ENCODE measurements around the gene TSPAN1. TPM values are rescaled to one million over a fixed set of nuclear protein-coding genes. Genes with fewer than 3 reads are reported as not detected.
"Not testable (repeated sequence)": the region's sequence is repeated elsewhere in the genome, so short reads cannot be mapped to it uniquely, and the experiment has no call there.

Gene TSPAN1
- total RNA-seq, 1 donor from 2014 or later: 5.3 TPM

GRCh38 chr1:46219551-46220520 lies 44.9 kb downstream of the TSPAN1 start:
- no peak for DNase-seq

- no peak for DNase-seq
Measured at GRCh38 chr1:46220808-46221207, 45.9 kb downstream of the TSPAN1 start.

DNA sequence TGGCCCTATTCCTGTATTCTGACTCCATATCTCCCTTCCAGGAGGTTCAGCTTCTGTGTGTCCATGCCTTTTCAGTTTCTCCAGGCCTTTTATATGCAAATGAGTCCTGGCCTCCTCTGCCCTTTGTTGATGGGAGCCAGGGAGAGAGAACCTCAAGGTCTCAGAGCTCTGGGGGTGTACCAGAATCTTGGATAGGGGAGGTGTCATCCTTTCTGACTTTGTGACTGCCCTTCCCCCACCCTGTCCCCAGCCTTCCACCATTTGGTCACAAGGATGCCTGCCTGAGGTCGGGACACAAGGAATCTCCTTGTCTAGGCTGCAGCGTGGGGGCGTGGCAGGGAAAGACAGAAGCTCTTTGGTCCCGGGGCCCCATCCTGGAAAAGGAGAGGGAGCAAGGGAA lies 46.9 kb downstream of the TSPAN1 start:
- DNase-seq: peak; percentile 30

DNA sequence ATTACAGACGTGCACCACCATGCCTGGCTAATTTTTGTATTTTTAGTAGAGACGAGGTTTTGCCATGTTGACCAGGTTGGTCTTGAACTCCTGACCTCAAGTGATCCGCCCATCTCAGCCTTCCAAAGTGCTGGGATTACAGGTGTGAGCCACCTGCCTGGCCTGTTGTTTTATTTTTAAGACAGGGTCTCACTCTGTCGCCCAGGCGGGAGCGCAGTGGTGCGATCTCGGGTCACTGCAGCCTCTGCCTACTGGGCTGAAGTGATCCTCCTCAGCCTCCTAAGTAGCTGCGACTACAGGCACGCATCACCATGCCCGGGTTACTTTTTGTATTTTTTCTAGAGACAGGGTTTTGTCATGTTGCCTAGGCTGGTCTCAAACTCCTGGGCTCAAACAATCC lies 48.2 kb downstream of the TSPAN1 start:
- DNase-seq: not testable (repeated sequence)

- DNase-seq: peak; percentile 90
Measured at GRCh38 chr1:46223472-46223943, 48.6 kb downstream of the TSPAN1 start.

GRCh38 chr1:46224966-46225365 lies 50.1 kb downstream of the TSPAN1 start:
- DNase-seq: no peak

DNA sequence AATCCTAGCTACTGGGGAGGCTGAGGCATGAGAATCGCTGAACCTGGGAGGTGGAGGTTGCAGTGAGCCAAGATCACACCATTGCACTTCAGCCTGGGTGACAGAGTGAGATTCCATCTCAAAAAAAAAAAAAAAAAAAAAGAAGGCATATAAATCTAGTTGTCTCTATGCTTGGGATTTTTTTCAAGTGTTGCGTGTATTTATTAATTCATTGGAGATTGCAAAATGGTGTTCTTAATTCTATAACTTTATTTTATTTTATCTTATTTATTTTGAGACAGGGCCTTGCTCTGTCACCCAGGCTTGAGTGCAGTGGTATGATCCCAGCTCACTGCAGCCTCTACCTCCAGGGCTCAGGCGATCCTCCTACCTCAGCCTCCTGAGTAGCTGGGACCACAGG lies 56.3 kb downstream of the TSPAN1 start:
- not testable (repeated sequence) for DNase-seq

Small RNA genes within 50 kb of the gene (small RNA-seq; reads per million reads assigned to genes)
- not detected for gene AL672043.1 (ENCODE audit: low replicate concordance)

Other genes with a start within 250 kb of the TSPAN1 start
- 21.5 TPM for gene PIK3R3, start 42.5 kb upstream of the TSPAN1 start, total RNA-seq
- gene P3R3URF, start 1.4 kb downstream of the TSPAN1 start, total RNA-seq: not detected
- 40.6 TPM for gene POMGNT1, start 23.3 kb downstream of the TSPAN1 start, total RNA-seq
- gene LURAP1, start 28.2 kb downstream of the TSPAN1 start, total RNA-seq: 5.4 TPM
- gene RAD54L, start 72.7 kb downstream of the TSPAN1 start, total RNA-seq: 2.7 TPM
- 65.4 TPM for gene LRRC41, start 128.5 kb downstream of the TSPAN1 start, total RNA-seq
- 337 TPM for gene UQCRH, start 128.6 kb downstream of the TSPAN1 start, total RNA-seq
- gene NSUN4, start 165.7 kb downstream of the TSPAN1 start, total RNA-seq: 20.9 TPM
- 40.0 TPM for gene FAAH, start 219.2 kb downstream of the TSPAN1 start, total RNA-seq